Neural cell (in vitro differentiated cells): ENCODE results near the gene NCAPD3. TPM values are rescaled to one million over a fixed set of nuclear protein-coding genes. Genes with fewer than 3 reads are reported as not detected.

Source experiments
- H2AFZ ChIP-seq: fragments of 200-600, 300-800 bp; sonication (generic), shearing (Covaris generic); 2 replicates; pipeline ENCODE4 v1.6.0; 2014; ENCODE audit warnings: low read depth, mild to moderate bottlenecking, antibody characterized with exemption, low read length, moderate library complexity
- H3F3A ChIP-seq: fragments of 200-600 bp; shearing (Covaris generic); 2 replicates; pipeline ENCODE4 v1.6.1; 2016; ENCODE audit warnings: mild to moderate bottlenecking, moderate library complexity, mixed read lengths, antibody characterized with exemption, low read length; ENCODE audit not compliant: insufficient read depth, poor library complexity, severe bottlenecking
- H3K27ac ChIP-seq: fragments of 200-600, 300-800 bp; sonication (generic), shearing (Covaris generic); 2 replicates; pipeline ENCODE4 v1.5.1; 2014; ENCODE audit warnings: mild to moderate bottlenecking, low read length, moderate library complexity
- H3K27me3 ChIP-seq: fragments of 300-800, 200-600 bp; sonication (generic), shearing (Covaris generic); 2 replicates; pipeline ENCODE4 v1.6.0; 2014; ENCODE audit warnings: mild to moderate bottlenecking, low read depth, low read length, moderate library complexity; ENCODE audit not compliant: insufficient read depth
- H3K36me3 ChIP-seq: fragments of 300-800, 200-600 bp; sonication (generic), shearing (Covaris generic); 2 replicates; pipeline ENCODE4 v1.5.1; 2014; ENCODE audit warnings: mild to moderate bottlenecking, antibody characterized with exemption, low read length, moderate library complexity; ENCODE audit not compliant: insufficient read depth
- H3K4me2 ChIP-seq: fragments of 300-800, 200-600 bp; sonication (generic), shearing (Covaris generic); 2 replicates; pipeline ENCODE4 v1.6.0; 2014; ENCODE audit warnings: mild to moderate bottlenecking, low read length
- H3K4me3 ChIP-seq: fragments of 300-800, 200-600 bp; sonication (generic), shearing (Covaris generic); 2 replicates; pipeline ENCODE4 v1.5.1; 2014; ENCODE audit warnings: mild to moderate bottlenecking, low read length, moderate library complexity
- H3K79me2 ChIP-seq: fragments of 200-600 bp; shearing (Covaris generic); replicated peaks from 2 replicates; pipeline ENCODE4 v1.6.0; 2014; ENCODE audit warnings: mild to moderate bottlenecking, low read length, moderate library complexity; ENCODE audit not compliant: insufficient read depth
- H3K9ac ChIP-seq: fragments of 300-800, 200-600 bp; sonication (generic), shearing (Covaris generic); 2 replicates; pipeline ENCODE4 v1.6.1; 2016; ENCODE audit warnings: mild to moderate bottlenecking, low read length, mixed read lengths
- H3K9me2 ChIP-seq: fragments of 200-600 bp; shearing (Covaris generic); 2 replicates; pipeline ENCODE4 v1.6.1; 2016; ENCODE audit warnings: mild to moderate bottlenecking, low read length, mixed read lengths; ENCODE audit not compliant: insufficient read depth
- H3K9me3 ChIP-seq: fragments of 200-600, 300-800 bp; sonication (generic), shearing (Covaris generic); 2 replicates; pipeline ENCODE4 v1.6.1; 2016; ENCODE audit warnings: mild to moderate bottlenecking, mixed run types, low read length, moderate library complexity, mixed read lengths
- H4K20me1 ChIP-seq: fragments of 200-600 bp; shearing (Covaris generic); 2 replicates; pipeline ENCODE4 v1.6.1; 2016; ENCODE audit warnings: mild to moderate bottlenecking, mixed run types; ENCODE audit not compliant: insufficient read depth
- EP300 ChIP-seq: fragments of 450-650 bp; conservative IDR thresholded peaks from 2 replicates; pipeline ENCODE4 v1.6.1; 2014; ENCODE audit warnings: antibody characterized with exemption, mild to moderate bottlenecking, moderate library complexity; ENCODE audit not compliant: poor library complexity, severe bottlenecking
- EZH2 ChIP-seq: fragments of 200-600, 300-800 bp; shearing (Covaris generic), sonication (generic); IDR thresholded peaks from 2 replicates; pipeline ENCODE4 v1.6.1; 2014; ENCODE audit warnings: antibody characterized with exemption, low read length, borderline replicate concordance, mild to moderate bottlenecking; ENCODE audit not compliant: insufficient read depth, poor library complexity, severe bottlenecking
- MXI1 ChIP-seq: fragments of 450-650 bp; conservative IDR thresholded peaks from 2 replicates; pipeline ENCODE4 v1.6.1; 2014; ENCODE audit warnings: antibody characterized with exemption, mild to moderate bottlenecking; ENCODE audit not compliant: poor library complexity, severe bottlenecking
- POLR2AphosphoS5 ChIP-seq: IDR thresholded peaks from 2 replicates; pipeline ENCODE4 v1.6.1; 2012
- RAD21 ChIP-seq: fragments of 450-650 bp; conservative IDR thresholded peaks from 2 replicates; pipeline ENCODE4 v1.6.1; 2014; ENCODE audit warnings: antibody characterized with exemption, mild to moderate bottlenecking, moderate library complexity
- SMC3 ChIP-seq: fragments of 450-650 bp; conservative IDR thresholded peaks from 2 replicates; pipeline ENCODE4 v1.6.1; 2014; ENCODE audit warnings: antibody characterized with exemption, mild to moderate bottlenecking, moderate library complexity; ENCODE audit not compliant: poor library complexity
- TAF1 ChIP-seq: IDR thresholded peaks from 2 replicates; pipeline ENCODE4 v1.6.1; 2012; ENCODE audit warnings: low read depth
- polyA plus RNA-seq: library from polyadenylated mRNA; depleted of rRNA; stranded (reverse); fragments of >200 nt; gene quantifications from 2 replicates; pipeline ENCODE4 v1.2.3, GENCODE V29; 2014
- TF ChIP-seq, protein P1 (sequence below): fragments of 450-650 bp; IDR thresholded peaks from 2 replicates; pipeline ENCODE4 v1.5.1; 2014; ENCODE audit warnings: antibody characterized with exemption, mild to moderate bottlenecking, moderate library complexity; ENCODE audit not compliant: poor library complexity, severe bottlenecking
- TF ChIP-seq, protein P2 (sequence below): IDR thresholded peaks from 2 replicates; pipeline ENCODE4 v1.6.1; 2012; ENCODE audit warnings: borderline replicate concordance

Gene NCAPD3
- polyA plus RNA-seq, 1 donor from 2014 or later = 11.9 TPM

DNA sequence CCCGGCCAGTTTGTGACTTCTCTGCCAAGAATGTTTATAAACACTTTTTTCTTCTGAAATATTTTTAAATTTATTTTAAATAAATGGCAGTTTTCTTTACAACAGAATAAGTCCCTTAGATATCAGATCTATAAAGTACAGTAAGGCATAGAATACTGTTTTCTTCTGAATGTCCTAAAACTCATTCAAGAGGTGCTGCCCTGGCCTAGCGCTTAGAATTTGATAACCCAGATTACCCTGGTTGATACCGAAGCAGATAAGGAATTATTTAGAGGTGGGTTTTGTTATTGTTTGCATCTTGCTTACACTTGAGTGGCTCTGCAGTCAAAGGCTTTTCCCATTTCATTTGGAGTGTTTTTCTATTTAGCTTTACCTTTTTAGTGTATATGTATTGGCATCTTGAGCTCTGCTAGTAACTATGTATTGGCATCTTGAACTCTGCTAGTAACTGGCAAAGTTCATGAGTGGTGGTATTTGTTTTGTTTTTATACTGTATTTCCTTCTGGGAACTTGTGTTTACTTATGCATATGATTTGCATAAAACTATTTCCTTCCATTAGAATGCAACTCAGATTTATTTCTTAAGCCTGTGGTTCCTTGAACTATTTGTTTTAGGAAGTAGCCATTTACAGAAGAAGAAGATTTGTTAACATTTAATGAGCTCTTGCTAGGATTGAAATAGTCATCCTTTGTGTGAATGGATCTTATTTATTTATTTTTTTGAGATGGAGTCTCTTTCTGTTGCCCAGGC lies 30.8 kb upstream of the NCAPD3 start:
- Histone ChIP-seq H3K36me3 (peaks cover 6% of the 10 kb centered on the region), H3K27me3 (no peaks in the 10 kb centered on the region), H4K20me1 (no peaks in the 10 kb centered on the region), H3K4me3 (peak overlapping the region; percentile 97), H3K9me2 (no peaks in the 10 kb centered on the region), H3F3A (no peaks in the 10 kb centered on the region), H3K27ac (no peak overlapping the region), H3K9me3 (no peaks in the 10 kb centered on the region), H3K79me2 (peaks cover 10% of the 10 kb centered on the region), H3K9ac (no peak overlapping the region), H3K4me2 (peak overlapping the region; percentile 92), H2AFZ (no peak overlapping the region)
- TF ChIP-seq, protein P1, sequence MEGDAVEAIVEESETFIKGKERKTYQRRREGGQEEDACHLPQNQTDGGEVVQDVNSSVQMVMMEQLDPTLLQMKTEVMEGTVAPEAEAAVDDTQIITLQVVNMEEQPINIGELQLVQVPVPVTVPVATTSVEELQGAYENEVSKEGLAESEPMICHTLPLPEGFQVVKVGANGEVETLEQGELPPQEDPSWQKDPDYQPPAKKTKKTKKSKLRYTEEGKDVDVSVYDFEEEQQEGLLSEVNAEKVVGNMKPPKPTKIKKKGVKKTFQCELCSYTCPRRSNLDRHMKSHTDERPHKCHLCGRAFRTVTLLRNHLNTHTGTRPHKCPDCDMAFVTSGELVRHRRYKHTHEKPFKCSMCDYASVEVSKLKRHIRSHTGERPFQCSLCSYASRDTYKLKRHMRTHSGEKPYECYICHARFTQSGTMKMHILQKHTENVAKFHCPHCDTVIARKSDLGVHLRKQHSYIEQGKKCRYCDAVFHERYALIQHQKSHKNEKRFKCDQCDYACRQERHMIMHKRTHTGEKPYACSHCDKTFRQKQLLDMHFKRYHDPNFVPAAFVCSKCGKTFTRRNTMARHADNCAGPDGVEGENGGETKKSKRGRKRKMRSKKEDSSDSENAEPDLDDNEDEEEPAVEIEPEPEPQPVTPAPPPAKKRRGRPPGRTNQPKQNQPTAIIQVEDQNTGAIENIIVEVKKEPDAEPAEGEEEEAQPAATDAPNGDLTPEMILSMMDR = no peak
- TF ChIP-seq MXI1 (no peak), TAF1 (no peak)

DNA sequence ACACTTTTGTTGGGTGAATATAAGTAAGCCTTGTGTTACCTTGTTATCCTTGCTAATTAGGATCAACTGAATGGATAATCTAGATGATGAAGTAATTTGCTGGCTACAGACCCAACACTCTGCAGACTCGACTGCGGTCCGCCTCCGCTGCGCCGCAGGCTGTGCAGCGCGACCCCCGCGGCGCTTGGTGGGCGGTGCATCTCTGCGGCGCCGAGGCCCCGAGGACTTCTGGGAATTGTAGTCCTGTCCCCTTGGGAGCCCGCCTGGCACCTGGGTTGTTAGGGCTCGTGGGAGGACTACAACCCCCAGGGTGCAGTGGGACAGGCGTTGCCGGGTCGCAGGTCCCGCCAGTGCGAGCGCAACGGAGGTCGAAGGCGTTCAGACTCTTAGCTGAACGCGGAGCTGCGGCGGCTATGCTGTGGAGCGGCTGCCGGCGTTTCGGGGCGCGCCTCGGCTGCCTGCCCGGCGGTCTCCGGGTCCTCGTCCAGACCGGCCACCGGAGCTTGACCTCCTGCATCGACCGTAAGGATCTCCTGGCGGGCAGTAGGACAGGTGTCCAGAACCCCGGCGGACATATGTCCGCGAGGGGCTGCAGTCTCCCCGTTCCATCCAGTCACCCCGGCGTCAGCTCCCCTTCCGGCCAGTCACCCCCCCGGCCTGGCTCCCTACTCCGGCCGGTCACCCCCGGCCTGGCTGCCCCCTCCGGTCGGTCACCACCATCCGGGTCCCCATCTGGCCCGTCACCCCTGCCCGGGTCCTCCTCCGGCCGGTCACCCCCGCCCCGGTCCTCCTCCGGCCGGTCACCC lies 29.6 kb upstream of the NCAPD3 start, which contains the start of the genes ACAD8 and THYN1:
Gene ACAD8 (plus strand): TSS at position 381 of the 806 bp plus-strand sequence. CDS start 33 bp downstream, at position 414.
Gene THYN1 (minus strand): TSS at position 165 of the 806 bp plus-strand sequence. CDS start 470 bp downstream, outside the sequence.
- peak within 1 kb of the TSS; percentile 81 for H2AFZ ChIP-seq
- H3F3A ChIP-seq = no peaks in the 10 kb centered on the region
- H3K9me3 ChIP-seq = no peaks in the 10 kb centered on the region
- H3K27me3 ChIP-seq = no peaks in the 10 kb centered on the region
- H3K79me2 ChIP-seq = peaks cover 10% of the 10 kb centered on the region
- no peaks in the 10 kb centered on the region for H3K9me2 ChIP-seq
- peak within 1 kb of the TSS; percentile 92 for H3K4me2 ChIP-seq
- H3K9ac ChIP-seq = peak within 1 kb of the TSS; percentile 75
- TF ChIP-seq, protein P1 = peak; percentile 53
- TF ChIP-seq EP300 (peak; percentile 60), RAD21 (peak; percentile 57), EZH2 (no peak), MXI1 (peak; percentile 83), TAF1 (peak; percentile 23), POLR2AphosphoS5 (peak; percentile 73), SMC3 (peak; percentile 52)
- TF ChIP-seq, protein P2, sequence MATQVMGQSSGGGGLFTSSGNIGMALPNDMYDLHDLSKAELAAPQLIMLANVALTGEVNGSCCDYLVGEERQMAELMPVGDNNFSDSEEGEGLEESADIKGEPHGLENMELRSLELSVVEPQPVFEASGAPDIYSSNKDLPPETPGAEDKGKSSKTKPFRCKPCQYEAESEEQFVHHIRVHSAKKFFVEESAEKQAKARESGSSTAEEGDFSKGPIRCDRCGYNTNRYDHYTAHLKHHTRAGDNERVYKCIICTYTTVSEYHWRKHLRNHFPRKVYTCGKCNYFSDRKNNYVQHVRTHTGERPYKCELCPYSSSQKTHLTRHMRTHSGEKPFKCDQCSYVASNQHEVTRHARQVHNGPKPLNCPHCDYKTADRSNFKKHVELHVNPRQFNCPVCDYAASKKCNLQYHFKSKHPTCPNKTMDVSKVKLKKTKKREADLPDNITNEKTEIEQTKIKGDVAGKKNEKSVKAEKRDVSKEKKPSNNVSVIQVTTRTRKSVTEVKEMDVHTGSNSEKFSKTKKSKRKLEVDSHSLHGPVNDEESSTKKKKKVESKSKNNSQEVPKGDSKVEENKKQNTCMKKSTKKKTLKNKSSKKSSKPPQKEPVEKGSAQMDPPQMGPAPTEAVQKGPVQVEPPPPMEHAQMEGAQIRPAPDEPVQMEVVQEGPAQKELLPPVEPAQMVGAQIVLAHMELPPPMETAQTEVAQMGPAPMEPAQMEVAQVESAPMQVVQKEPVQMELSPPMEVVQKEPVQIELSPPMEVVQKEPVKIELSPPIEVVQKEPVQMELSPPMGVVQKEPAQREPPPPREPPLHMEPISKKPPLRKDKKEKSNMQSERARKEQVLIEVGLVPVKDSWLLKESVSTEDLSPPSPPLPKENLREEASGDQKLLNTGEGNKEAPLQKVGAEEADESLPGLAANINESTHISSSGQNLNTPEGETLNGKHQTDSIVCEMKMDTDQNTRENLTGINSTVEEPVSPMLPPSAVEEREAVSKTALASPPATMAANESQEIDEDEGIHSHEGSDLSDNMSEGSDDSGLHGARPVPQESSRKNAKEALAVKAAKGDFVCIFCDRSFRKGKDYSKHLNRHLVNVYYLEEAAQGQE = peak; percentile 39
- peak within 1 kb of the TSS; percentile 60 for H3K27ac ChIP-seq
- H3K4me3 ChIP-seq = peak within 1 kb of the TSS; percentile 97
- peaks cover 6% of the 10 kb centered on the region for H3K36me3 ChIP-seq
- H4K20me1 ChIP-seq = no peaks in the 10 kb centered on the region
